MM.1S (cell line): ENCODE data around the gene CD300E.

Experiments
- EZH2 ChIP-seq: fragments of 300-600 bp; sonication (generic); optimal IDR thresholded peaks from 2 replicates; pipeline ENCODE3; 2017; ENCODE audit warnings: low read depth, mild to moderate bottlenecking, antibody characterized with exemption, low read length, mixed read lengths
- EZH2phosphoT487 ChIP-seq: fragments of 300-600 bp; sonication (generic); IDR thresholded peaks from 2 replicates; pipeline ENCODE4 v1.6.1; 2018; ENCODE audit warnings: antibody characterized with exemption, low read length
- TF ChIP-seq, protein P1 (sequence below): fragments of 300-600 bp; sonication (generic); IDR thresholded peaks from 2 replicates; pipeline ENCODE4 v1.5.1; 2016; ENCODE audit warnings: antibody characterized with exemption, low read length, mixed read lengths

DNA sequence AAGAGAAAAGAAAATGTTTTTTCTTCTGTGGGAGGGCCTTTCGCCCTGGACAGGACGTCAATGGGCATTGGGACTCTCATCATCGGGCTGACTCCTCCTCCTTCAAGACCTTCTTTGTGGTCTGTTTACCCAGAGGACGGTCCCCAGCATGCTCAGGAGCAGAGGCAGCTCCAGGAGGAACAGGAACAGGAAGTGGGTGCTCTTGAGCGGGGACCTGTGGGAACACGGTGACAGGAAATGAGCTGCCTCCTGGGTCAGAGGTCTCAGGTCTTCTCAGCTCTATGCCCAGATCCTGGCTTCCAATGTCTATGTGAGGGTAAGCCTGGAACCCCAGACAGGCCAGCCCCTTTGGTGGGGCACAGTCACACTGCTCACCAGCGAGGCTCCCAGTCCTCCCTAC lies 43.6 kb downstream of the CD300E start:
- TF ChIP-seq, protein P1, sequence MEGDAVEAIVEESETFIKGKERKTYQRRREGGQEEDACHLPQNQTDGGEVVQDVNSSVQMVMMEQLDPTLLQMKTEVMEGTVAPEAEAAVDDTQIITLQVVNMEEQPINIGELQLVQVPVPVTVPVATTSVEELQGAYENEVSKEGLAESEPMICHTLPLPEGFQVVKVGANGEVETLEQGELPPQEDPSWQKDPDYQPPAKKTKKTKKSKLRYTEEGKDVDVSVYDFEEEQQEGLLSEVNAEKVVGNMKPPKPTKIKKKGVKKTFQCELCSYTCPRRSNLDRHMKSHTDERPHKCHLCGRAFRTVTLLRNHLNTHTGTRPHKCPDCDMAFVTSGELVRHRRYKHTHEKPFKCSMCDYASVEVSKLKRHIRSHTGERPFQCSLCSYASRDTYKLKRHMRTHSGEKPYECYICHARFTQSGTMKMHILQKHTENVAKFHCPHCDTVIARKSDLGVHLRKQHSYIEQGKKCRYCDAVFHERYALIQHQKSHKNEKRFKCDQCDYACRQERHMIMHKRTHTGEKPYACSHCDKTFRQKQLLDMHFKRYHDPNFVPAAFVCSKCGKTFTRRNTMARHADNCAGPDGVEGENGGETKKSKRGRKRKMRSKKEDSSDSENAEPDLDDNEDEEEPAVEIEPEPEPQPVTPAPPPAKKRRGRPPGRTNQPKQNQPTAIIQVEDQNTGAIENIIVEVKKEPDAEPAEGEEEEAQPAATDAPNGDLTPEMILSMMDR, result no peak
- TF ChIP-seq EZH2phosphoT487 (no peak), EZH2 (no peak)
